SW 1271 (cell line): ENCODE results near the gene DCTN1.
A peak's percentile ranks its signal among the peaks of the same experiment; 100 is the strongest.
"Not testable (repeated sequence)": the region's sequence is repeated elsewhere in the genome, so short reads cannot be mapped to it uniquely, and the experiment has no call there.

Experiments
- DNase-seq, 2 experiments: peaks; one replicate each; lab custom pipeline; 2025; lab: John Stamatoyannopoulos, UW

DCTN1 gene

DNA sequence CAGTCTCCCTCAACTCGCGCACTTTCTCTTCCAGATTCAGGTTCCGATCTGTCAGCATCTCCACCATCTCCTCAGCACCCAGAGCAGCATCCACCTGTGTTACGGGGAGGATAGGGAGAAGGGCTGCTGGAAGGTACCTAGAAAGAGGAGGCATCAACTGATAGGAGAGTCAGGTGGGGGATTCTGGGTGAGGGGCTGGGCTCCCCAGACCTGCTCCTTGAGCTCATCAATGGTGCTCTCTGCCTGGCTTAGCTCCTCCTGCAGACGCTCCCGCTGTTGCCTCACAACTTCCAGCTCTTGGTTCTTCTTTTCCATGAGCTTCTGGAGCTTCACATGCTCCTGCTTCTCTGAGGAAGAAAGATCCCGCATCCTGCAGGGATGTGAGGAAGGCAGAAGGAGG is 10.1 kb downstream of the DCTN1 start:
- DNase-seq = no peak

DNA sequence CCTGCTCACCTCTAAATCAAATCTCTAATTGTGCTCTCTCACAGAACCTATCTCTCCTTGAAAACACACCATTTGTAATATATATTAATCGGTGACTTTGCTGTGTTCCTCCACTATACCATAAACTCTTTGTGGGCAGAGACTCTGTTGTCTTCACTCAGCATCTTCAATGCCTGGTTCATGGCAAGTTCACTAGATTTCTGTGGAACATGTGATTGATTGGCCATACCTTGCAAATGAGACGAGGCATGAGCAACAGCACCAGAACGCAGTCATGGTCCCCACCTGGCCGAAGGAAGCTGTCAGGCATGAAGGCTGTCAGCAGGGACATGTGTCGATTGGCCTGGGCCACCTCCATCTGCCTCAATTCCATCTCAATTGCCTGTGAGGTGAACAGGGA is 11.6 kb downstream of the DCTN1 start:
- no peak for DNase-seq

DNA sequence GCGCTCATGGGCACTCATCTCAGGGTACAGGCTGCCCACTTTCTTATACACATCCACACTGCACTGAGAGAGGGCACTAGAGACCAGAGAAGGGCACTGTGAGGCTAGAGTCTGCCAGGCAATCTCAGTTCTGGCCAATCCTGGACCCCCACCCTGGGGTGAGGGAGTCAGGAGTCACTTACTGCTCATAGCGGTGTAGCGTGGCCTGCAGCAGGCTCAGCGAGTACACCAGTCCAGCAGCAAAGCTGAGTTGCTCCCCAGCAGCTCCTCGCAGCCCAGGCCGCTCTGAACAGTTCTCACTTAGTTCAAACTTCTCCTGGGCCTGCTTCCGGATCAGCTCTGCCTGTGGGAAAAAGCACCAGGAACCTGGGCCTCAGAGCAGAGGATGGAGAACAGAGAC is 12.3 kb downstream of the DCTN1 start:
- no peak for DNase-seq

DNA sequence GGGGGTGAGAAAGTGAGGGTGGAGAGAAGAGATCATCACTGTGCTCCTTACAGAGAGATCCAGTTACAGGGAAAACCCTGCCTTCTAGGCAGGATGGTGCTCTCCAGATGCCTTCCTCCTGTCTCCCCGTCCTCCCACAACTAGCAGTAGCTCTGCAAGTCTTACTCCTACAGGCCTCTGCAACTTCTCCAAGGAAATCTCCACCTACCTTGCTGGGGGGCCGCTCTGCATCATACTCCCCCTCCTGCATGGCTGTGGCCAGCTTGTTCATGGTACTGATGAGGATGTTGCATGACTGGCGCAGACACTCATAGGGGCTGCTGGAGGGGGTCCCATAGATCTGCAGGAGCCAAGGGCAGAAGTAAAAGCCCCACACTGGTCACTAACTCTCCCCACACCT is 14.1 kb downstream of the DCTN1 start:
- DNase-seq = no peak

DNA sequence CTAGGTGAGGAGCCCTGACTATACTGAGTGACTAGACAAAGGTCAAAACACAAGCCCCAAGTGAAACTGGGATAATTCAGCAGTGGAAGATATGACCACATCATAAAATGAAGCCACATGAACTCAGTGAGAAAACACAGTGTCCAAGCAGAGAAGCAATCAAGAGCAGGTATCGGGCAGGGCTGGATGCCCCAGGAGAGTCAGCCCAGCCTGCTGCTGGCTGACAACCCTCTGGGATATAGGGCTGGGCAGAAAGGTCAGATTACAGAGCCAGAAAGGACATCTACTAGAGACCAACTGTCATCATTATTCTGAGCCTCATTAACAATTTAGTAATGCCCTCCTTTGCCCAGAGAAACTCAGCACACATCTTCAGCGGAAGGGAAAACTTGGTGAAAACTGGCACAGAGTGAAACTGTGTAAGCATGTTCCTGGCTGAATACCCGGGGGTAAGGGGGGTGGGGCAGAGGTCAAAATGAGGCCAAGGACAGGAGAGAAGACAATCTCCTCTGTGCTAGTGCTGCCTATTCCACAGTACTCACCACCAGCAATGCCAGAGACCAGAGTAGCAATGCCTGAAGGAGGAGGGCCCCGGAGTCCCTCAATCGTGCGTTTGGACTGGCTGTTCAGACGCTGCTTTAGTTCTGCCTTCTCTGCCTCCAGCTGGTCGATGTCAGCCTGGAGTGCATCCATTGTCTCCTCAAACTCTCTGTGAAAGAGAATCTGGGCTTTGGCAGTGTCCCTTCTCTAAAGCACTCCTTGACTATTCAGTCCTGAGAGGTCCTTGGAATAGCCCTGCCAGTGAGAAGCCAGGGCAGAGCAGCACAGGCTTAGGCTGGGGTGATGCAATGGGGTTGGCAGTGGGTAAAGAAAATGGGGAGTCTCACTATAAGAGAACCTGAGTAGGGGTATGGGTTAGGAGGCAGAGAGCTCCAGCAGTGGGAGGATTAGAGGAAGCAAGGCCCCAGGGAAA is 15.3 kb downstream of the DCTN1 start:
- no peak for DNase-seq

DNA sequence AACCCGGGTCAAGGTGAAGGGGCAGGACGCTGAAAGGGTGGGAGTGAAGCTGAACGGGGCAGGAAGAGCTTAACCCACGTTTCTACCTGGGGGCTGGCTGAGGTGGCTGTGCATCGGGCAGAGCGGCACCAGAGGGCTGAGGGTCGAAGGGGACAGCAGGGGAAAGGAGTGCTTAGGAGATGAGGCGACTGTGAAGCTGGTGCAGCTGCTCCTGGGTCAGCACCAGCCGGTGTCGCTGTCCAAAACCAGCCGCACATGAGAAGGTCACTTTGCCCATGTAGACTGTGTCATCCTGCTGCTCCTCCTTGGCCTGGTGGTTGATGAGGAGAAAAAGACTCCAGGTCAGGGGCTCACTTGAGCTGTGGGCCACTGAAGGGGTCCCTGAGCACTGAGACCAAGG is 18.8 kb downstream of the DCTN1 start:
- DNase-seq = no peak

DNA sequence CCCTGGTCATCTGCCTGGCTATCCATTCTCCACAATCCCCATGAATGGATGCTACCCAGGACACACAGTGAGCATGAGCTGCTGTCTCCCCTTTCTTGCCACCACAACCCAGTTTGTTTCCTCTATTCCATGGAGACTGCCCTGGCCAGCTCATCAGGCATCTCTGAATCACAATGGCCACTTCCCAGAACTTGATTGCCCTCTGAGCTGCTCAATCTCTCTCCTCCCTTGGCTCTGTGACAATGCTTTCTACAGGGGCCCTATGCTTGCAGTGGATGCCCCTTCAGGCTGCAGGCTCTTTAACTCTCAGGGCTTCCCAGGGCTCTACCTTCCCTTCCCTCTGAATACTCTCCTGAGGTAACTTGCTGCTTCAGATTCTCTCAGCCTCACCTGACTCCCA is 22.5 kb downstream of the DCTN1 start:
- no peak for DNase-seq

DNA sequence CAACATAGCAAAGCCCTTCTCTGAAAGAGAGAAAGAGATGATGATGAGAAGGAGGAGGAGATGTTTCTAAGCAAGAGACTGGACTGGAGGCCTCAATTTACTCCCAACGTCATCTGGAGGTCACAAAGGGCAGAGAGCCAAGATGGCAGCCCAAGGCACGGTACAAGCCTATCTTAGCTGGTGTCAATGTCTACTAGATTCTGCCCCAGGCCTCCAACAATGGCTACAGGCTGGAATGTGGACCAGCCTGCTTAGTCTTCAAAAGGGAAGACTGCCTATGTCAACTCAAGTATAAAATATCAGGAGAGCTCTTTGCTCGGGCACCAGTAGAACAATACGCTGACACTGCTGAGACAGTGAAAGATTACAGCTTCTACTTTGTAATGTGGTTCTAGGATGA is 30.2 kb downstream of the DCTN1 start:
- DNase-seq = no peak

DNA sequence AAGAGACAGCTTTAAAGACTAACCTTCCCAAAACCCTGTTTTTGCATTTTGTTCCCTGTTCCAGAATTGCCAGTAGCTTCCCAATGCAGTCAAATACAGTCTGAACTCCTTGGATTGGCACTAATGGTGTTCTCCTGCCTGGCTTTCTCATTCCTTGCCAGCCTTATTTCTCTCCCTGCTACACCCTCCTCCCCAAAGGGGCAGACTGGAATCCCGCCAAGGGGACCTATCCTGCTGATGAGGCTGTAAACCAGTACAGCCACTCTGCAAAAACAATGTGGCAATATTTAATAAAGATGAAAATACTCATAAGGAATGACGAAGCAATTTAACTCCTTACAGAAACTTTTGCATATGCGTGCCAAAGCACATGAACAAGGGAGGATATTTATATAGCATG is 32.4 kb downstream of the DCTN1 start:
- DNase-seq = no peak

DNA sequence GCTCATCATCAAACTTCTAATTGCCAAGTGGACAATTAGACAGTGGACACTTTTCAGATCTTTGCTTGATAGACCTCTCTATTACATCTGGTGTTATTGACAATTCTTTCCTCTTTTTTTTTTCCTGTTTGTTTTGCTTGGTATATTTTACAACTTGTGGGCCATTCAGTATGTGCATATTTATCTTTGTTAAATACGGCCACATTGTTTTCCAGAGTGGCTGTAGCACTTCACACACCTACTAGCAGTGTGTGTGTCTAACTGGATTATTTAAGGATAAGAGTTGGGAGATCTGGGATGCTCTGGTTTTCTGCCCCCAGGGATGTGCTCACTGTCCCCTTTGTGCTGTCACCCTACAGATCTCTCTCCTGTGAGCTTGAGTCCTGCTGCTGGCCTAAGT is 32.8 kb downstream of the DCTN1 start:
- DNase-seq = no peak

DNA sequence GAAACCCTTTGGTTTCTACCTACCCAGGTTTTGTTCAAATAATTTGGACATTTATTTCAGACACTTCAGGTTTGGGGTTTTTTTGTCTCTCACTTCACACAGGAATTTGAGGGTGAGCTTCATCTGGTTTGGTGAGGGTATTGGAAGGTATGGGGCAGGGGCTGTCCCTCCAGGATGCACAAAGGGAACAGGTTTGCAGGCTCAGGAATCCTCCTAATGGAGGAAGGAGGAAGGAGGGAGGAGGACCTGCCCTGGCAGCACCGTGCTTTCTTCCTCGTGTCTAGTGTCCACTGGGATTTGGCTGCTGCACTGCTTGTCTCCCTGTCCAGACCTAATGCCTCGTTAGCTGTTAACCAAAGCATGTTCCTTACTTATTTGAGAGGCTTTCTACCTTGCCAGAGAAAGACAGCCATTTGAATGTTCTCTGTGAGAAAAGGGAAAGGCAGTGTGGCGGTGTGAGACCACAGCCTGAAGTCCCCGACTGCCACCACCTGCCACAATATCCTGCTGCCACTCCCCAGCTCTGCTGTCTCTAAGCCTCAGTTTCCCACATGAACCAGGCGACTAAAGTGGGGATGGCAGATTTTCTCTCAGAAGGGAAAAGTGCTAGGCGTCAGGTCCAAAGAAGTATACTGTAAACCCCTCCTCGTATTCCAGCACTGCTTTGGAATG is 34.7 kb downstream of the DCTN1 start:
- no peak for DNase-seq

DNA sequence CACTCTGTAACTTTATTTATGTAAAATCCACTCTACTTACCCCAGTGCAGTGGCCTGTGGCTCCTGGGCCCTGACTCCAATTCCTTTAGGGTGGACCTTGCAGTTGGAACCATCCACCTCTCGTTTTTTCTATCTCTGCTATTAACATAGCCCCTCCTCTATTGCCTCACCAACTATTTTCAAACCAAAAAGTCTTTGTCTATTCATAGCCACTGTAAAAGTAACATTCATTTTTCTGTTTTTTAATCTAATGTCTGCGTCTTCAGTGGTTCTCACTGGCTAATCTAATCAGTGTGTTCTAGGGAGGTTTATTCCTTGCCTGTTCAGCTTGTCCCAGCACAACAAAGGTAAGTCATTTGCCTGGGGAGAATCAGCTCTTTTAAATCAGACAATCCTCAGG is 36.8 kb downstream of the DCTN1 start, which contains the start of gene SLC4A5:
TSS of gene SLC4A5 (minus strand) at position 101 of the 400 bp plus-strand sequence. CDS start 28,393 bp downstream, outside the sequence.
- DNase-seq = no peak

DNA sequence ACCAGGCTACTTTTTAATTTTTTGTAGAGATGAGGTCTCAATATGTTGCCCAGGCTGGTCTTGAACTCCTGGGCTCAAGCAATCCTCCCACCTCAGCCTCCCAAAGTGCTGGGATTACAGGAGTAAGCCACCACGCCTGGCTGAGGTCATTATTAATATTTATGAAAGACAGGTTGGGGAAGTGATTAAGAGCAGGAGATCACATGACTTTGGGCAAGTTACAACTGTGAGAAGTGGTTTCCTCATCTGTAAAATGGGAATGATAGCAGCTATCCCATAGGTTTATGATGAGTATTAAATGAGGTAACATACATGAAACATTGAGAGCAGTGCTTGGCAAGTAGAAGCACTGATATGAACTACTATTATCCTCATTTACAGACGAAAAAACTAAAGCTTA is 43.9 kb downstream of the DCTN1 start:
- DNase-seq = not testable (repeated sequence)

DNA sequence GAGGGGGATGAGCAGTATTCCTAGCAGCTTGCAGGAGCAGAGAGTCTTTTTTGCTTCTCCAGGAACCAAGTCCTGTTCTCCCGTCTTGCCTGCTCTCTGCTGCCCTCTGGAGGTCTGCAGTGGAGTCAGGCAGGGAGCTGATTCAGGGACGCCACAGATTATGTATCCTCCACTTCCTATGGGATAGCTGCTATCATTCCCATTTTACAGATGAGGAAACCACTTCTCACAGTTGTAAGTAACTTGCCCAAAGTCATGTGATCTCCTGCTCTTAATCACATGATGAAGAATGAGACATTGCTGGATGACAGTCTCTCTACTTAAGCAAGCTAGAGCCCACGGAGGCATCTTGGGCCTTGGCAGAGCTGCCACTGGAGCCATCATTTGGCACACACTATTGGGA is 45.2 kb downstream of the DCTN1 start:
- peak; percentile 4 to 43 for DNase-seq

DNA sequence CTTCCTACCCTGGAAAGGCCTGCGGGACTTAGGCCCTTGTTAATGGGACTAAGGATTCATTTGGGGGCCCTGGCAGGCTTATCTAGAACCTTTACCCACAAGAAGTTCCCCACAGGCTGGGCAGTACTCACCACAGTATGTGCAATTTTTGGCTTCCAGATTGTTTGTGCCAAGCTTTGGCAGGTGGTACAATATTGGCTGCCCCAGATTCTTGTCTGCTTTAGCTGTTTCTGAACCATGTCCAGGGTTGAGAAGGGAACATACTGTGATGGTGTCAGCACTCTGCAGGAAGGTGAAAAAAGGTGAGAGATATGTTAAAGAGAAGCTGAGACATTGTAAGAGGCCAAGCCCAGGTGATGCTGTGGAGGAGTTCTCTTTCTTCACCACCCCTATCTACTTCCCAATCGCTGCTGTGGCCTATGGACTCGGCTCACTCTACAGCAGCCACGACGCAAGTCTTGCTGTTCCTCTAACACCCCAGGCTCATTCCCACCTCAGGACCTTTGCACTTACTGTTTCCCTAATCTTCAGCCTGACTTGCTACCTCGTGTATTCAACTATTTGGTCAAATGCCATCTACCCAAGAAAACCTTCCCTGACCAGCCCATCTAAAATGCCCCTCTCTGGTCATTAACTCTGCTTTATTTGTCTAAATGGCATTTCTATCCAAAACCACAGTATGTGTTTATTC is 46.1 kb downstream of the DCTN1 start:
- no peak for DNase-seq

DNA sequence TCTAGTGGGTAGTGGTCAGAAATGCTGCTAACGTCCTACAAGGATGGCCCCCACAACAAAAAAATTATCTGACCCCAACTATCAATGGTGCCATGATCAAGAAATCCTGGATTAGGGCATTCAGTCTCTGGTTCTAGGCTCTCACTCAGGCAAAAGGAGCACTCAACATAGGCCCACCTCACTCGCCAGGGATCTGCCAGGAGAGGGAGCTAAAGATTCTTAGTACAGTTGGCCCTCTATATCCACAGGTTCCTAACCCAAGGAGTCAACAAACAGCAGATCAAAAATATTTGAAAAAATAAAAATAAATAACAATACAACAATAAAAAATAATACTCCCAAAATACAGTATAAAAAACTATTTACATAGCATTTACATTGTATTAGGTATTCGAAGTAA is 46.9 kb downstream of the DCTN1 start:
- DNase-seq = peak; percentile 6 to 36

DNA sequence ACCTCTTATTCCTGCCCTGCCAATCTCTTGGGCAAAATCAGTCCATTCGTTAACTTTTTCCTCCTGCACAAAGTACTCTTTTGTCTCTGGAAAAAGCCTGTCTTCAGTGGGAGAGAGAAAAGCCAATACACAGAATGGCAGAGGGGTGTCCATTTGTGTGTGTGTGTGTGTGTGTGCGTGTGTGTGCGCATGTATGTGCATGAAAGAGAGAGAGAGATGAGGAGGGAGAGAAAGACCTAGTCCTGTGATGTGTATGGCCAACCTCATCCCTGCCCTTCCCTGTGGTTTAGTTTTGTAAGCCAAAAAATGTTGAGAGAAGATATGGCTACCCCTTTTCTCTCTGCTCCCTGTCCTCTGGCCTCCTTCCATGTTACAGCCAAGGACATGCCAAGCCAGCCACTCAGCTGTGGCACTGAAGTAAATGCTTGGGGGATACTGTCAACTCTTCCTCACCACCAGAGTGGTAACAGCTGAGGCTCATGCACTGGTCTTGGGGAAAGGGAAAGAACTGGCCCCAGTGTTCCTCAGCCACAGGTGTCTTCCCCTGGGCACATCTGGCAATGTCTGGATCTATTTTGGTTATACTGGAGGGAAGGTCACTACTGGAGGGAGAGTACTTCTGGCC is 47.4 kb downstream of the DCTN1 start:
- no peak for DNase-seq

DNA sequence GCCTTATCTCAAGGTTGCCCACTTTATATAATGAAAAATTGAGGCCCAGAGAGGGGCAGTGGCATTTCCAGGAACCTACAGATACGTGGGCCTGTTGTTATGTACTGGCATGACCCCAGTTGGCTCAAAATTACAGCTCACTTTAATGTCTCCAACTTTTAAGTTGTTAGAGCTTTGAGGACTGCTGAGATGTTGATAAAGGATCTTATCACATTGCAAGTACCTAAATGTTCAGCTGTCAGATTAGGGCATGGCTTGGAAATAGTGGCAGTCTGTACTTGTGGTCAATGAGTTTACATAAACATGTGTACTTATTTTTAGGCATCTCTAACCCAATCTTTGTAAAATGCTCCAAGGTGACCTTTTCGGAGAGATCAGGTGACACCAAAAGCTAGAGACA is 51.5 kb downstream of the DCTN1 start:
- no peak for DNase-seq

DNA sequence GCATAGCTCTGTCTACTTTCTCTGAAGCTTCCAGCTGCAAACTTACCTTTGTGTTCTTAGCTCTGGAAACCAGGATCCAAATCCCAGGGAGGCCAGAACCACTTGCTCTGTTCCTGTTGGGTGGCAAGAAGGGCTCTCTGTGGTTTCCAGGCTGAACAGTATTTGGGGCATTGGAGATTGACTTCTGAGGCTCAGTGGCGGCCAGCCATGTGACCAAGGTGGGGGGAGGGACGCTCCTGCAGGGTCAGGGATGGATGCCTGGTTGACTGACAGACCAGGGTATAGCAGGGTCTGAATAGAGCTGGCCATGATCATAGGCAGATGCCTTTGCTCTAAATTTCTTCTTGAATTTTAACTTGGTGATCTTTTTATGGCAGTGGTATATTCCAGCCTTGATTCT is 52.0 kb downstream of the DCTN1 start:
- no peak for DNase-seq

DNA sequence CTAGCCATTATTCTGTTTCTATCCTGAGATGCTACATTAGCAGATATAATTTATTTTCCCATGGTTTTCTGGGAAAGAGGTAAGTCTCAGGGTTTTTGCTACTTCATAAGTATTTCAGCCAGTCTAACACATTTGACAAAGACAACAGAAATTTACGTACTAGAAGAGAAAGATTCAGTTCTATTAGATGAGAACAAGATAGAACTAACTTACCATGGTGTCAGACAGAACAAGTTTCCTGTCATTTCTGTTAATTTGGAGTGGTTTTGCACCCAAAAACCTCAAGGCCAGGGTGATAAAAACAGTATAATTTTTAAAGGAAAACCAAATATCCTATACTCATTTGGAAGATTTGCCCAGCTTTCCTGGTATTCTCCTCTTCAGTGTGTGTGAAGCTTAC is 52.5 kb downstream of the DCTN1 start:
- DNase-seq = no peak

DNA sequence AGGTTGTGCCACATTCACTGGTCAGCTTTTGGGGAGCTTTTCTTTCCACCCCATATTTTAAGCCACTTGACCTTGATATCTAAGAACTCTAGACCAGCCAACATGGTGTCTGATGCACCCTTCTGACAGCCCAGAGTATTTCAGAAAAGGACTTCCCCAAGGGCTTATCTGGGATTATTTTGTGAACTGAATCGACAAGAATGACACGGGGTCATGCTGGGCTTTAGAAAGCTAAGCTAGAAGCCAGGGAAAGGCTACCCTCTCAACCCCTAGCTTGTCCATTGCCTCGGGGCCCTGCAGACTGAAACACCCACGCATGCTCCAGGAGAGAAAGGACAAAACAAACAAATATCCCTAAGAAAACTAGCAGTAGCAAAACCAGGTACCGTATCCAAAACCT is 52.9 kb downstream of the DCTN1 start:
- DNase-seq = no peak

DNA sequence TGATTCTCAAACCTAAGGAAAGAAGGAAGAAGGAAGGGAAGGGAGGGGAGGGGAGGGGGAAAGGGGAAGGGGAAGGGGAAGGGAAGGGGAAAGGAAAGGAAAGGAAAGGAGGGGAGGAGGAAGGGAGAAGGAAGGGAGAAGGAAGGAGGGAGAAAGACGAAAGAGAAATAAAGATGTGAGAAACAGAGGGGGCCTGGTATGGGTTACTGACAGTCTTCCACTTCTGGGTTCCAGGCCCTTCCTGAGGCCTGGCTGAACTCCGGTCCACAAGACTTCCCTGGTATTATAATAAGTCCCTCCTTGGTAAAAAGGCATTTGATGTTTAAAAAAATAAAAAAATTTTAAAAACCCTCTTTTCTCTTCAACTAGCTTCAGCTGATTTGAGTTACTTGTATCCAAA is 54.3 kb downstream of the DCTN1 start:
- no peak for DNase-seq
